ENCODE results near the gene PPIP5K1. TPM values are rescaled to one million over a fixed set of nuclear protein-coding genes. Genes with fewer than 3 reads are reported as not detected.

Gene PPIP5K1
- total RNA-seq, 4 donors from 2014 or later = 16.7 to 44.7 (median 22.1) TPM

GRCh38 chr15:43529141-43529540 lies 60.9 kb downstream of the PPIP5K1 start:
- TF ChIP-seq POLR2A (IDR thresholded peaks at IDR 0.05) (no peak), EP300 (IDR thresholded peaks at IDR 0.05) (no peak), POLR2AphosphoS5 (IDR thresholded peaks at IDR 0.05) (no peak)
- TF ChIP-seq, protein P1, sequence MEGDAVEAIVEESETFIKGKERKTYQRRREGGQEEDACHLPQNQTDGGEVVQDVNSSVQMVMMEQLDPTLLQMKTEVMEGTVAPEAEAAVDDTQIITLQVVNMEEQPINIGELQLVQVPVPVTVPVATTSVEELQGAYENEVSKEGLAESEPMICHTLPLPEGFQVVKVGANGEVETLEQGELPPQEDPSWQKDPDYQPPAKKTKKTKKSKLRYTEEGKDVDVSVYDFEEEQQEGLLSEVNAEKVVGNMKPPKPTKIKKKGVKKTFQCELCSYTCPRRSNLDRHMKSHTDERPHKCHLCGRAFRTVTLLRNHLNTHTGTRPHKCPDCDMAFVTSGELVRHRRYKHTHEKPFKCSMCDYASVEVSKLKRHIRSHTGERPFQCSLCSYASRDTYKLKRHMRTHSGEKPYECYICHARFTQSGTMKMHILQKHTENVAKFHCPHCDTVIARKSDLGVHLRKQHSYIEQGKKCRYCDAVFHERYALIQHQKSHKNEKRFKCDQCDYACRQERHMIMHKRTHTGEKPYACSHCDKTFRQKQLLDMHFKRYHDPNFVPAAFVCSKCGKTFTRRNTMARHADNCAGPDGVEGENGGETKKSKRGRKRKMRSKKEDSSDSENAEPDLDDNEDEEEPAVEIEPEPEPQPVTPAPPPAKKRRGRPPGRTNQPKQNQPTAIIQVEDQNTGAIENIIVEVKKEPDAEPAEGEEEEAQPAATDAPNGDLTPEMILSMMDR (IDR thresholded peaks at IDR 0.05) = no peak
- WGBS, 2 donors (ENCODE audit: low coverage in 1 of 2) = no CpG with 5 or more reads among the region's 15 CpGs
- Histone ChIP-seq H3K27ac (no peak overlapping the region), H3K4me3 (no peak overlapping the region), H3K9me3 (no peaks in the 10 kb centered on the region), H3K4me1 (peaks cover 0 to 8% (median 0%) of the 10 kb centered on the region in 3 donors), H3K27me3 (no peaks in the 10 kb centered on the region), H3K36me3 (peaks cover 0 to 55% of the 10 kb centered on the region in 2 donors)
- no peak for ATAC-seq

- H3K36me3 ChIP-seq = peaks cover 0 to 55% of the 10 kb centered on the region in 2 donors
- H3K4me3 ChIP-seq = no peak overlapping the region
- TF ChIP-seq EP300 (IDR thresholded peaks at IDR 0.05) (no peak), POLR2AphosphoS5 (IDR thresholded peaks at IDR 0.05) (no peak), POLR2A (IDR thresholded peaks at IDR 0.05) (no peak)
- TF ChIP-seq, protein P1 (IDR thresholded peaks at IDR 0.05) = no peak
- H3K27ac ChIP-seq = no peak overlapping the region
- no peaks in the 10 kb centered on the region for H3K9me3 ChIP-seq
- H3K27me3 ChIP-seq = no peaks in the 10 kb centered on the region
- 100% methylated on average over 1 of the region's 11 CpGs; no CpG with 5 or more reads in 1 of the 2 donors for whole genome bisulfite sequencing, 2 donors (ENCODE audit: low coverage in 1 of 2)
- no peak for ATAC-seq
- peaks cover 0 to 8% (median 0%) of the 10 kb centered on the region in 3 donors for H3K4me1 ChIP-seq
Measured at GRCh38 chr15:43528542-43529007, 61.4 kb downstream of the PPIP5K1 start.

DNA sequence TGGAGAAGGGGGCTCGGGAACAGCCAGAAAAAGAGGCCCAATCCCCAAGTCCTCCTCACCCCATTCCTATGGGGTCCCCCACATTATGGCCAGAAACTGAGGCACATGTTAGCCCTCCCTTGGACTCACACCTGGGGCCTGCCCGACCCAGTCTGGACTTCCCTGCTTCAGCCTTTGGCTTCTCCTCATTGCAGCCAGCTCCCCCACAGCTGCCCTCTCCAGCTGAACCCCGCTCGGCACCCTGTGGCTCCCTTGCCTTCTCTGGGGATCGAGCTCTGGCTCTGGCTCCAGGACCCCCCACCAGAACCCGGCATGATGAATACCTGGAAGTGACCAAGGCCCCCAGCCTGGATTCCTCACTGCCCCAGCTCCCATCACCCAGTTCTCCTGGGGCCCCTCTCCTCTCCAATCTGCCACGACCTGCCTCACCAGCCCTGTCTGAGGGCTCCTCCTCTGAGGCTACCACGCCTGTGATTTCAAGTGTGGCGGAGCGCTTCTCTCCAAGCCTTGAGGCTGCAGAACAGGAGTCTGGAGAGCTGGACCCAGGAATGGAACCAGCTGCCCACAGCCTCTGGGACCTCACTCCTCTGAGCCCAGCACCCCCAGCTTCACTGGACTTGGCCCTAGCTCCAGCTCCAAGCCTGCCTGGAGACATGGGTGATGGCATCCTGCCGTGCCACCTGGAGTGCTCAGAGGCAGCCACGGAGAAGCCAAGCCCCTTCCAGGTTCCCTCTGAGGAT lies 62.0 kb downstream of the PPIP5K1 start:
- TF ChIP-seq POLR2AphosphoS5 (IDR thresholded peaks at IDR 0.05) (no peak), POLR2A (IDR thresholded peaks at IDR 0.05) (no peak), EP300 (IDR thresholded peaks at IDR 0.05) (no peak)
- TF ChIP-seq, protein P1 (IDR thresholded peaks at IDR 0.05) = no peak
- Histone ChIP-seq H3K36me3 (peaks cover 0 to 61% of the 10 kb centered on the region in 2 donors), H3K4me3 (no peak overlapping the region), H3K4me1 (peaks cover 0 to 8% (median 0%) of the 10 kb centered on the region in 3 donors), H3K27me3 (no peaks in the 10 kb centered on the region), H3K9me3 (no peaks in the 10 kb centered on the region), H3K27ac (no peak overlapping the region)
- ATAC-seq = no peak
- 59 to 80% methylated on average over 1 to 3 of the region's 12 CpGs for WGBS, 2 donors (ENCODE audit: low coverage in 1 of 2)

DNA sequence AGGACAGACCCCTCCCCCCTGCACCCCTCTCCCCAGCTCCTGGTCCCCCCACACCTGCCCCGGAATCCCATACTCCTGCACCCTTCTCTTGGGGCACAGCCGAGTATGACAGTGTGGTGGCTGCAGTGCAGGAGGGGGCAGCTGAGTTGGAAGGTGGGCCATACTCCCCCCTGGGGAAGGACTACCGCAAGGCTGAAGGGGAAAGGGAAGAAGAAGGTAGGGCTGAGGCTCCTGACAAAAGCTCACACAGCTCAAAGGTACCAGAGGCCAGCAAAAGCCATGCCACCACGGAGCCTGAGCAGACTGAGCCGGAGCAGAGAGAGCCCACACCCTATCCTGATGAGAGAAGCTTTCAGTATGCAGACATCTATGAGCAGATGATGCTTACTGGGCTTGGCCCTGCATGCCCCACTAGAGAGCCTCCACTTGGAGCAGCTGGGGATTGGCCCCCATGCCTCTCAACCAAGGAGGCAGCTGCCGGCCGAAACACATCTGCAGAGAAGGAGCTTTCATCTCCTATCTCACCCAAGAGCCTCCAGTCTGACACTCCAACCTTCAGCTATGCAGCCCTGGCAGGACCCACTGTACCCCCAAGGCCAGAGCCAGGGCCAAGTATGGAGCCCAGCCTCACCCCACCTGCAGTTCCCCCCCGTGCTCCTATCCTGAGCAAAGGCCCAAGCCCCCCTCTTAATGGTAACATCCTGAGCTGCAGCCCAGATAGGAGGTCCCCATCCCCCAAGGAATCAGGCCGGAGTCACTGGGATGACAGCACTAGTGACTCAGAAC lies 62.8 kb downstream of the PPIP5K1 start:
- ATAC-seq = no peak
- no peak overlapping the region for H3K27ac ChIP-seq
- H3K36me3 ChIP-seq = peaks cover 0 to 69% of the 10 kb centered on the region in 2 donors
- H3K4me1 ChIP-seq = peaks cover 0 to 8% (median 0%) of the 10 kb centered on the region in 3 donors
- no peaks in the 10 kb centered on the region for H3K27me3 ChIP-seq
- no CpG with 5 or more reads among the region's 9 CpGs for WGBS, 2 donors (ENCODE audit: low coverage in 1 of 2)
- H3K4me3 ChIP-seq = no peak overlapping the region
- H3K9me3 ChIP-seq = no peaks in the 10 kb centered on the region
- no peak for TF ChIP-seq EP300 (IDR thresholded peaks at IDR 0.05)
- TF ChIP-seq, protein P1 (IDR thresholded peaks at IDR 0.05) = no peak
- no peak for TF ChIP-seq POLR2A (IDR thresholded peaks at IDR 0.05)
- TF ChIP-seq POLR2AphosphoS5 (IDR thresholded peaks at IDR 0.05) = no peak
